Hepatocyte (in vitro differentiated cells): ENCODE measurements around the gene TEX29. TPM values are rescaled to one million over a fixed set of nuclear protein-coding genes. Genes with fewer than 3 reads are reported as not detected.

Experiments
- DNase-seq: peaks from one replicate; pipeline ENCODE4 v3.0.0-alpha.2; 2016; ENCODE audit warnings: low spot score
- H2AFZ ChIP-seq: fragments of 200-600 bp; sonication (generic); 2 replicates; pipeline ENCODE4 v1.6.0; 2016; ENCODE audit warnings: antibody characterized with exemption, mild to moderate bottlenecking
- H3K27ac ChIP-seq: fragments of 200-600 bp; sonication (generic); 2 replicates; pipeline ENCODE4 v1.5.1; 2016; ENCODE audit warnings: mild to moderate bottlenecking
- H3K27me3 ChIP-seq: fragments of 200-600 bp; sonication (generic); 2 replicates; pipeline ENCODE4 v1.6.1; 2016
- H3K36me3 ChIP-seq: fragments of 200-600 bp; sonication (generic); replicated peaks from 2 replicates; pipeline ENCODE4 v1.5.1; 2016; ENCODE audit warnings: low read depth; ENCODE audit not compliant: insufficient read depth
- H3K4me1 ChIP-seq: fragments of 200-600 bp; sonication (generic); 2 replicates; pipeline ENCODE4 v1.5.1; 2016; ENCODE audit warnings: mild to moderate bottlenecking, moderate library complexity; ENCODE audit not compliant: insufficient read depth
- H3K4me2 ChIP-seq: fragments of 200-600 bp; sonication (generic); 2 replicates; pipeline ENCODE4 v1.6.0; 2016
- H3K4me3 ChIP-seq: fragments of 200-600 bp; sonication (generic); 2 replicates; pipeline ENCODE4 v1.5.1; 2016; ENCODE audit warnings: mild to moderate bottlenecking
- H3K79me2 ChIP-seq: fragments of 200-600 bp; sonication (generic); 2 replicates; pipeline ENCODE4 v1.6.0; 2017; ENCODE audit warnings: mild to moderate bottlenecking
- H3K9me2 ChIP-seq: fragments of 200-600 bp; sonication (generic); replicated peaks from 2 replicates; pipeline ENCODE4 v1.6.0; 2017; ENCODE audit warnings: mild to moderate bottlenecking; ENCODE audit not compliant: insufficient read depth
- H3K9me3 ChIP-seq: fragments of 200-600 bp; sonication (generic); 2 replicates; pipeline ENCODE4 v1.5.1; 2016; ENCODE audit warnings: low read depth, mild to moderate bottlenecking
- H4K20me1 ChIP-seq: fragments of 200-600 bp; sonication (generic); 2 replicates; pipeline ENCODE4 v1.6.0; 2016; ENCODE audit warnings: mild to moderate bottlenecking; ENCODE audit not compliant: insufficient read depth, poor library complexity, severe bottlenecking
- EZH2 ChIP-seq: fragments of 200-600 bp; sonication (generic); IDR thresholded peaks from 2 replicates; pipeline ENCODE4 v1.6.1; 2016; ENCODE audit warnings: antibody characterized with exemption, mild to moderate bottlenecking, borderline replicate concordance
- EZH2phosphoT487 ChIP-seq: fragments of 200-600 bp; sonication (generic); IDR thresholded peaks from one replicate; pipeline ENCODE4 v1.6.1; 2018; ENCODE audit warnings: antibody characterized with exemption, mild to moderate bottlenecking, low read depth, moderate library complexity; ENCODE audit not compliant: unreplicated experiment, severe bottlenecking
- WGBS: methylation state at CpG from one replicate; pipeline ENCODE4 v1.1.6; 2016; ENCODE audit warnings: low lambda C conversion rate; ENCODE audit errors: missing lambda C conversion rate; 5-methylcytosine and 5-hydroxymethylcytosine counted together
- polyA plus RNA-seq: library from polyadenylated mRNA; unstranded; fragments of >200 nt; fragmentation: Nextera tagmentation; extraction: Ambion mirVana; gene quantifications from 2 replicates; pipeline ENCODE4 v1.2.1, GENCODE V29; 2016
- total RNA-seq: library from RNA; depleted of rRNA; stranded (reverse); fragments of >200 nt; gene quantifications from 2 replicates; pipeline ENCODE4 v1.2.3, GENCODE V29; 2014
- TF ChIP-seq, protein P1 (sequence below): fragments of 200-600 bp; sonication (generic); IDR thresholded peaks from 2 replicates; pipeline ENCODE4 v1.5.1; 2016; ENCODE audit warnings: antibody characterized with exemption, mild to moderate bottlenecking; ENCODE audit not compliant: poor library complexity

The TEX29 gene
- total and polyA plus RNA-seq, 2 experiments from 2014 or later = 0.83 to 1.8 TPM

DNA sequence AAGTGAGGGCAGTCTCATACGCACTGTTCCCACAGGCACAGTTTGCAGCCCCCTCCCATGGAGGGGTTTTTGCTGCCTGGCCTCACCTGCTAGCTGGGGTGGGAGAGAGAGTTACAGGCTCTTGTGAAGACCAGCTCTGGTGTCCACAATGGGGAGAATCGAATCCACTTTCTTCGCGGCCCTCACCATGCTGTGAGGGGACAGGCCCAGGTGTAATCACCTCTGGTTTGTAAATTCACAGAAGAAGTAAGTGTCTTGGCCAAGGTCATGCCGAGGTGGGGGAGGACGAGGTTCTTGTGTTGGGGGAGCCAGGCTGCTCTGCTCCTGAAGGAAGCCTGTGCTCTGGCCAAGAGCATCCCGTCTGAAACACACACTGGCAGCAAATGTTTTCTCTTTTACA lies 39.5 kb downstream of the TEX29 start:
- H3K27ac ChIP-seq = no peak overlapping the region
- no peak for DNase-seq
- no peak overlapping the region for H2AFZ ChIP-seq
- no peak overlapping the region for H3K4me3 ChIP-seq
- no peaks in the 10 kb centered on the region for H3K4me1 ChIP-seq
- H3K27me3 ChIP-seq = no peaks in the 10 kb centered on the region
- H3K36me3 ChIP-seq = no peaks in the 10 kb centered on the region
- no peaks in the 10 kb centered on the region for H3K9me2 ChIP-seq
- H3K4me2 ChIP-seq = no peak overlapping the region
- no peaks in the 10 kb centered on the region for H4K20me1 ChIP-seq
- H3K79me2 ChIP-seq = no peaks in the 10 kb centered on the region
- WGBS = 85% methylated on average over 7 of the region's 7 CpGs
- H3K9me3 ChIP-seq = no peaks in the 10 kb centered on the region
- TF ChIP-seq, protein P1, sequence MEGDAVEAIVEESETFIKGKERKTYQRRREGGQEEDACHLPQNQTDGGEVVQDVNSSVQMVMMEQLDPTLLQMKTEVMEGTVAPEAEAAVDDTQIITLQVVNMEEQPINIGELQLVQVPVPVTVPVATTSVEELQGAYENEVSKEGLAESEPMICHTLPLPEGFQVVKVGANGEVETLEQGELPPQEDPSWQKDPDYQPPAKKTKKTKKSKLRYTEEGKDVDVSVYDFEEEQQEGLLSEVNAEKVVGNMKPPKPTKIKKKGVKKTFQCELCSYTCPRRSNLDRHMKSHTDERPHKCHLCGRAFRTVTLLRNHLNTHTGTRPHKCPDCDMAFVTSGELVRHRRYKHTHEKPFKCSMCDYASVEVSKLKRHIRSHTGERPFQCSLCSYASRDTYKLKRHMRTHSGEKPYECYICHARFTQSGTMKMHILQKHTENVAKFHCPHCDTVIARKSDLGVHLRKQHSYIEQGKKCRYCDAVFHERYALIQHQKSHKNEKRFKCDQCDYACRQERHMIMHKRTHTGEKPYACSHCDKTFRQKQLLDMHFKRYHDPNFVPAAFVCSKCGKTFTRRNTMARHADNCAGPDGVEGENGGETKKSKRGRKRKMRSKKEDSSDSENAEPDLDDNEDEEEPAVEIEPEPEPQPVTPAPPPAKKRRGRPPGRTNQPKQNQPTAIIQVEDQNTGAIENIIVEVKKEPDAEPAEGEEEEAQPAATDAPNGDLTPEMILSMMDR = no peak
- TF ChIP-seq EZH2phosphoT487 (no peak), EZH2 (no peak)

DNA sequence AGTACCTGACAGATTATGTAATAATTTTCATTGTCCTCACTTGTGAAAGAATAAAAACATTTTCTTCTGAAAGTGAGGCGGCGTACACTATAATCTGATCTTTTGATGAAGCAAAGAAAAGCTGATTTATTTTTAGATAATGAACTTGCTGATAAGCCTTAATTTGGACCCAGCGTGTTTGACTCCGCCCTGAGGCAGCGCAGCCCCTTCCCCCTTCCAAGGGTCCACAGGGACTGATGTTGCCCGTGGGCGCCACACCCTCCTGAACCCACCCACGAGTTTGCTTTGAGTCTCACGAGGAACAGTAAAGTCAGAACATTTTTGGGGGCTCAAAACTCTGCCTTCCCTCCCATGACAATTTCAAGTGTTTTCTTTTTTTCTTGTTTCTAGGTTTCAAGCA lies 40.0 kb downstream of the TEX29 start:
- TF ChIP-seq EZH2phosphoT487 (no peak), EZH2 (no peak)
- TF ChIP-seq, protein P1 = no peak
- no peak overlapping the region for H3K4me2 ChIP-seq
- no peaks in the 10 kb centered on the region for H3K36me3 ChIP-seq
- no peak overlapping the region for H2AFZ ChIP-seq
- no peak overlapping the region for H3K27ac ChIP-seq
- no peaks in the 10 kb centered on the region for H3K9me3 ChIP-seq
- H3K4me1 ChIP-seq = no peaks in the 10 kb centered on the region
- H3K79me2 ChIP-seq = no peaks in the 10 kb centered on the region
- 87% methylated on average over 9 of the region's 9 CpGs for WGBS
- no peaks in the 10 kb centered on the region for H3K27me3 ChIP-seq
- no peak for DNase-seq
- no peaks in the 10 kb centered on the region for H4K20me1 ChIP-seq
- H3K4me3 ChIP-seq = no peak overlapping the region
- no peaks in the 10 kb centered on the region for H3K9me2 ChIP-seq

DNA sequence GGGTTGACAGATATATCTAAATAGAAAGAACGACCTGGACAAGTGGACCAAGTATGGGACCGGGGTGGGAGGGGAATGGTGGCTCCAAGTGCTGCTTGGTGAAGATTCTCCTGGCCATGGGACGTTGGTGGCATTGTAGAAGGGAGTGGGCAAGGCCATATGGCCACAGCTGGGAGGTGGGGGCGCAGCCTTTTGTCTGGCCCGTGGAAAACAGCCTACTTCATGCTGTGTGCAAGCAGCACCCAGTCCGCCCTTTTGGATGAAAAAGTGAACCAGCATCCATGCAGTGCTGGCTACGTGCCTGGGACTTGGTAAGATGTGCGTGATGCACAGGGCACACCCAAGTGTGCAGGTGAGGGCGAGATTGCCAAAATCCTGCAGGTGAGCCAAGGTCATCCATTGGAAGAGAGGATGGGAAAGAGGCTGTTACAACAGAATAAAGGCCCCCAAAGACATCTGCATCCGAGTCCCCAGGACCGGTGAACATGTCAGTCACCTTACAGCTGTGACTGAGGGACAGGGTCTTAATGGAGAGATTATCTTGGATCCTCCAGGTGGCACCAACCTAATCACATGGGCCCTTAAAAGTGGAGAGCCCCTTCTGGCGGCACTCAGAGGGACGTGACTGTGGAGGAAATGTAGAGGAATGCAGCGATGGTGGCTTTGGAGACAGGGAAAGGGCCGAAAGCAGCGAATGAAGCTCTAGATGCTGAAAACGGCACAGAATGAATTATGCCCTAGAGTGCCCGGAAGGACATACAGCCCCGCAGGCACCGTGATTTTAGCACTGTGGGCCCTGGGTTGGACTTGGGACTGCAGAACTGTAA lies 40.8 kb downstream of the TEX29 start:
- Histone ChIP-seq H3K4me2 (no peak overlapping the region), H2AFZ (no peak overlapping the region), H3K9me3 (no peaks in the 10 kb centered on the region), H3K27ac (no peak overlapping the region), H3K27me3 (no peaks in the 10 kb centered on the region), H3K9me2 (no peaks in the 10 kb centered on the region), H3K36me3 (no peaks in the 10 kb centered on the region), H3K4me1 (no peaks in the 10 kb centered on the region), H3K4me3 (no peak overlapping the region), H4K20me1 (no peaks in the 10 kb centered on the region), H3K79me2 (no peaks in the 10 kb centered on the region)
- 86% methylated on average over 20 of the region's 20 CpGs for WGBS
- TF ChIP-seq, protein P1 = no peak
- no peak for TF ChIP-seq EZH2
- TF ChIP-seq EZH2phosphoT487 = no peak
- no peak for DNase-seq
